ENCODE measurements around the gene ADRB1.

ADRB1 gene

GRCh38 chr10:114042895-114043531, 653 bp upstream of the ADRB1 start:
- no peak for TF ChIP-seq CTCF (IDR thresholded peaks at IDR 0.05; ENCODE audit: low read depth, low read length)
- Histone ChIP-seq H3K27ac (no peak overlapping the region), H3K4me3 (ENCODE audit: low read depth, low read length) (peak overlapping the region; percentile 66), H3K27me3 (ENCODE audit: insufficient read depth, low read depth, severe bottlenecking) (peaks cover 34% of the 10 kb centered on the region), H3K36me3 (no peaks in the 10 kb centered on the region), H3K9me3 (ENCODE audit: severe bottlenecking) (no peaks in the 10 kb centered on the region)
- peak; percentile 63 for DNase-seq

- no peak for TF ChIP-seq CTCF (IDR thresholded peaks at IDR 0.05; ENCODE audit: low read depth, low read length)
- DNase-seq: peak; percentile 9
- no peaks in the 10 kb centered on the region for H3K36me3 ChIP-seq
- H3K27ac ChIP-seq: no peak overlapping the region
- H3K27me3 ChIP-seq (ENCODE audit: insufficient read depth, low read depth, severe bottlenecking): peaks cover 34% of the 10 kb centered on the region
- H3K9me3 ChIP-seq (ENCODE audit: severe bottlenecking): no peaks in the 10 kb centered on the region
- H3K4me3 ChIP-seq (ENCODE audit: low read depth, low read length): peak overlapping the region; percentile 30
Observed at GRCh38 chr10:114044247-114045135, 825 bp downstream of the ADRB1 start.

DNA sequence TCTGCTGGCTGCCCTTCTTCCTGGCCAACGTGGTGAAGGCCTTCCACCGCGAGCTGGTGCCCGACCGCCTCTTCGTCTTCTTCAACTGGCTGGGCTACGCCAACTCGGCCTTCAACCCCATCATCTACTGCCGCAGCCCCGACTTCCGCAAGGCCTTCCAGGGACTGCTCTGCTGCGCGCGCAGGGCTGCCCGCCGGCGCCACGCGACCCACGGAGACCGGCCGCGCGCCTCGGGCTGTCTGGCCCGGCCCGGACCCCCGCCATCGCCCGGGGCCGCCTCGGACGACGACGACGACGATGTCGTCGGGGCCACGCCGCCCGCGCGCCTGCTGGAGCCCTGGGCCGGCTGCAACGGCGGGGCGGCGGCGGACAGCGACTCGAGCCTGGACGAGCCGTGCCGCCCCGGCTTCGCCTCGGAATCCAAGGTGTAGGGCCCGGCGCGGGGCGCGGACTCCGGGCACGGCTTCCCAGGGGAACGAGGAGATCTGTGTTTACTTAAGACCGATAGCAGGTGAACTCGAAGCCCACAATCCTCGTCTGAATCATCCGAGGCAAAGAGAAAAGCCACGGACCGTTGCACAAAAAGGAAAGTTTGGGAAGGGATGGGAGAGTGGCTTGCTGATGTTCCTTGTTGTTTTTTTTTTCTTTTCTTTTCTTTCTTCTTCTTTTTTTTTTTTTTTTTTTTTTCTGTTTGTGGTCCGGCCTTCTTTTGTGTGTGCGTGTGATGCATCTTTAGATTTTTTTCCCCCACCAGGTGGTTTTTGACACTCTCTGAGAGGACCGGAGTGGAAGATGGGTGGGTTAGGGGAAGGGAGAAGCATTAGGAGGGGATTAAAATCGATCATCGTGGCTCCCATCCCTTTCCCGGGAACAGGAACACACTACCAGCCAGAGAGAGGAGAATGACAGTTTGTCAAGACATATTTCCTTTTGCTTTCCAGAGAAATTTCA, 1.7 kb downstream of the ADRB1 start:
- Histone ChIP-seq H3K36me3 (no peaks in the 10 kb centered on the region), H3K27me3 (ENCODE audit: insufficient read depth, low read depth, severe bottlenecking) (peaks cover 34% of the 10 kb centered on the region), H3K4me3 (ENCODE audit: low read depth, low read length) (peak overlapping the region; percentile 22), H3K27ac (no peak overlapping the region), H3K9me3 (ENCODE audit: severe bottlenecking) (no peaks in the 10 kb centered on the region)
- no peak for TF ChIP-seq CTCF (IDR thresholded peaks at IDR 0.05; ENCODE audit: low read depth, low read length)
- peak; percentile 49 for DNase-seq

DNA sequence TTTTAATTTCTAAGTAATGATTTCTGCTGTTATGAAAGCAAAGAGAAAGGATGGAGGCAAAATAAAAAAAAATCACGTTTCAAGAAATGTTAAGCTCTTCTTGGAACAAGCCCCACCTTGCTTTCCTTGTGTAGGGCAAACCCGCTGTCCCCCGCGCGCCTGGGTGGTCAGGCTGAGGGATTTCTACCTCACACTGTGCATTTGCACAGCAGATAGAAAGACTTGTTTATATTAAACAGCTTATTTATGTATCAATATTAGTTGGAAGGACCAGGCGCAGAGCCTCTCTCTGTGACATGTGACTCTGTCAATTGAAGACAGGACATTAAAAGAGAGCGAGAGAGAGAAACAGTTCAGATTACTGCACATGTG, 2.4 kb downstream of the ADRB1 start:
- Histone ChIP-seq H3K27me3 (ENCODE audit: insufficient read depth, low read depth, severe bottlenecking) (peaks cover 34% of the 10 kb centered on the region), H3K27ac (no peak overlapping the region), H3K4me3 (ENCODE audit: low read depth, low read length) (no peak overlapping the region), H3K36me3 (no peaks in the 10 kb centered on the region), H3K9me3 (ENCODE audit: severe bottlenecking) (no peaks in the 10 kb centered on the region)
- no peak for TF ChIP-seq CTCF (IDR thresholded peaks at IDR 0.05; ENCODE audit: low read depth, low read length)
- no peak for DNase-seq

DNA sequence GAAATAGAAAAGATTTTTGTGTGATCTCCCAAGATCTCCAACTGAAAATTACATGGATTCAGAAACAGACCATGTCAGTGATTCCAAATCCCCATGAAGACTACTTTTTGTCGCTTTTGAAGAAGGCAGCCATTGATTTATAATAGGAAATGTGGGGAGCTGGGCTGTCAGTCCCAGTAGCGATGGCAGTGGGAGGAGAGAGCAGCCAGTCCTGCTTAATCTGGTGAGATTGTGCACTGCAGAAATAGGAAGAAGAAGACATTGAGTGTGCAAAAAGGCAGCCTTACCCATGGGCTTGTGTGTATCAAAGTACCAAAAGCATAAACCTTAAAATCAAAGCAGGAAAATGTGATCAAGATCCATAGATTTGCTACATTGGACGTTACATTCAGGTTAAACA, 4.8 kb downstream of the ADRB1 start:
- no peak for DNase-seq
- TF ChIP-seq CTCF (IDR thresholded peaks at IDR 0.05; ENCODE audit: low read depth, low read length): no peak
- Histone ChIP-seq H3K4me3 (ENCODE audit: low read depth, low read length) (no peak overlapping the region), H3K36me3 (no peaks in the 10 kb centered on the region), H3K27me3 (ENCODE audit: insufficient read depth, low read depth, severe bottlenecking) (peaks cover 25% of the 10 kb centered on the region), H3K27ac (no peak overlapping the region), H3K9me3 (ENCODE audit: severe bottlenecking) (no peaks in the 10 kb centered on the region)

All from WERI-Rb-1 (cell line).